IMR-90 (cell line): ENCODE results near the gene ADPGK. TPM values are rescaled to one million over a fixed set of nuclear protein-coding genes. Genes with fewer than 3 reads are reported as not detected.

Experiments used
- ATAC-seq: fragments of 200-7000 bp; cut with Tn5 transposase; 2 replicates; pipeline ENCODE4 v1.9.1; 2020; ENCODE audit warnings: low read depth, mild to moderate bottlenecking, moderate library complexity
- BruUV-seq: library from RNA; stranded (reverse); fragments of 400-500 nt; replicated peaks from 2 replicates; lab custom pipeline; 2021; lab: Mats Ljungman, UMichigan
- CTCF ChIA-PET: fragments of 300-600 bp; formaldehyde crosslinking; extraction: SDS; loops from one replicate; lab custom pipeline; 2021; ENCODE audit warnings: antibody characterized with exemption; lab: Yijun Ruan, JAX
- POLR2A ChIA-PET: fragments of 300-600 bp; sonication (Branson Sonifier 250); formaldehyde crosslinking; loops from one replicate; lab custom pipeline; 2022; ENCODE audit warnings: antibody characterized with exemption; ENCODE audit not compliant: unreplicated experiment; lab: Charles Lee
- DNase-seq: peaks from one replicate; pipeline ENCODE4 v3.0.0; 2013
- H2AFZ ChIP-seq: replicated peaks from 2 replicates; pipeline ENCODE3; 2013; ENCODE audit warnings: low read length, mild to moderate bottlenecking; ENCODE audit not compliant: poor library complexity
- H2AK5ac ChIP-seq: 2 replicates; pipeline ENCODE4 v1.6.1; 2013; ENCODE audit warnings: low read depth, low read length, inconsistent platforms
- H2AK9ac ChIP-seq: replicated peaks from 2 replicates; pipeline ENCODE3; 2013; ENCODE audit warnings: mild to moderate bottlenecking, low read depth, low read length, moderate library complexity; ENCODE audit not compliant: poor library complexity
- H2BK120ac ChIP-seq: 2 replicates; pipeline ENCODE4 v1.6.1; 2013; ENCODE audit warnings: low read depth, low read length, inconsistent platforms
- H2BK15ac ChIP-seq: 3 replicates; pipeline ENCODE4 v1.6.1; 2013; ENCODE audit warnings: low read depth, low read length, inconsistent platforms
- H2BK20ac ChIP-seq: 2 replicates; pipeline ENCODE4 v1.6.1; 2013; ENCODE audit warnings: low read depth, mild to moderate bottlenecking, inconsistent platforms, low read length, moderate library complexity
- H2BK5ac ChIP-seq: 2 replicates; pipeline ENCODE4 v1.6.1; 2013; ENCODE audit warnings: mild to moderate bottlenecking, low read depth, low read length, inconsistent platforms; ENCODE audit not compliant: poor library complexity, severe bottlenecking
- H3K14ac ChIP-seq: replicated peaks from 2 replicates; pipeline ENCODE4 v1.6.1; 2013; ENCODE audit warnings: low read depth, low read length, inconsistent platforms
- H3K18ac ChIP-seq: 2 replicates; pipeline ENCODE4 v1.6.1; 2013; ENCODE audit warnings: low read depth, low read length, control low read depth
- H3K23ac ChIP-seq: 2 replicates; pipeline ENCODE4 v1.6.1; 2013; ENCODE audit warnings: low read depth, low read length, inconsistent platforms
- H3K27ac ChIP-seq: 2 replicates; pipeline ENCODE4 v1.5.1; 2013; ENCODE audit warnings: mild to moderate bottlenecking, control low read depth, low read length; ENCODE audit not compliant: insufficient read depth
- H3K27me3 ChIP-seq: 2 replicates; pipeline ENCODE4 v1.6.1; 2013; ENCODE audit warnings: low read length; ENCODE audit not compliant: control insufficient read depth, insufficient read depth
- H3K36me3 ChIP-seq: 2 replicates; pipeline ENCODE4 v1.6.1; 2013; ENCODE audit warnings: low read length, mixed read lengths; ENCODE audit not compliant: control insufficient read depth, insufficient read depth
- H3K4ac ChIP-seq: 2 replicates; pipeline ENCODE4 v1.6.1; 2013; ENCODE audit warnings: low read depth, low read length, inconsistent platforms
- H3K4me1 ChIP-seq: 2 replicates; pipeline ENCODE4 v1.6.1; 2013; ENCODE audit warnings: low read length, mixed read lengths; ENCODE audit not compliant: control insufficient read depth, insufficient read depth
- H3K4me2 ChIP-seq: 2 replicates; pipeline ENCODE4 v1.6.1; 2013; ENCODE audit warnings: low read depth, mild to moderate bottlenecking, control low read depth, low read length, moderate library complexity
- H3K4me3 ChIP-seq: 2 replicates; pipeline ENCODE4 v1.5.1; 2013; ENCODE audit warnings: low read depth, mild to moderate bottlenecking, control low read depth, low read length, moderate library complexity; ENCODE audit not compliant: insufficient read depth
- H3K56ac ChIP-seq: 2 replicates; pipeline ENCODE4 v1.6.1; 2013; ENCODE audit warnings: low read length, inconsistent platforms; ENCODE audit not compliant: insufficient read depth; ENCODE audit errors: extremely low read depth
- H3K79me1 ChIP-seq, 2 experiments: 2 replicates each; pipeline ENCODE4 v1.6.1; 2013; ENCODE audit warnings: low read length in 2 of 2, inconsistent platforms in 1 of 2, low read depth in 1 of 2
- H3K9ac ChIP-seq: 2 replicates; pipeline ENCODE4 v1.6.1; 2013; ENCODE audit warnings: low read depth, low read length, control low read depth
- H3K9me1 ChIP-seq: 2 replicates; pipeline ENCODE4 v1.6.1; 2013; ENCODE audit warnings: low read length, inconsistent platforms; ENCODE audit not compliant: insufficient read depth
- H3K9me3 ChIP-seq: 2 replicates; pipeline ENCODE4 v1.6.1; 2013; ENCODE audit warnings: low read length; ENCODE audit not compliant: control insufficient read depth, insufficient read depth
- H4K20me1 ChIP-seq: 2 replicates; pipeline ENCODE4 v1.6.1; 2013; ENCODE audit warnings: low read length, inconsistent platforms; ENCODE audit not compliant: insufficient read depth
- H4K5ac ChIP-seq: 2 replicates; pipeline ENCODE4 v1.6.1; 2013; ENCODE audit warnings: mild to moderate bottlenecking, low read depth, low read length, control low read depth
- H4K8ac ChIP-seq, 2 experiments: 2 replicates each; pipeline ENCODE4 v1.6.1; 2013; ENCODE audit warnings: low read depth in 2 of 2, low read length in 2 of 2, control low read depth in 1 of 2, inconsistent platforms in 1 of 2
- H4K91ac ChIP-seq: 2 replicates; pipeline ENCODE4 v1.6.1; 2013; ENCODE audit warnings: low read depth, low read length, inconsistent platforms; ENCODE audit not compliant: insufficient read depth
- BHLHE40 ChIP-seq: fragments of 150-350 bp; IDR thresholded peaks from 2 replicates; pipeline ENCODE4 v1.6.1; 2016; ENCODE audit warnings: mild to moderate bottlenecking, low read depth, low read length
- CEBPB ChIP-seq: IDR thresholded peaks from 2 replicates; pipeline ENCODE4 v1.6.1; 2012; ENCODE audit warnings: low read depth, low read length, improper control_type of control experiment
- ELK1 ChIP-seq: fragments of 150-350 bp; IDR thresholded peaks from 2 replicates; pipeline ENCODE4 v1.6.1; 2016; ENCODE audit warnings: low read depth, mild to moderate bottlenecking, low read length, moderate library complexity, borderline replicate concordance
- MAZ ChIP-seq: IDR thresholded peaks from 2 replicates; pipeline ENCODE4 v1.6.1; 2012; ENCODE audit warnings: low read depth, mild to moderate bottlenecking, low read length, improper control_type of control experiment, moderate library complexity, borderline replicate concordance
- POLR2A ChIP-seq: IDR thresholded peaks from 2 replicates; pipeline ENCODE4 v1.6.1; 2012; ENCODE audit warnings: mild to moderate bottlenecking, low read depth, low read length
- WGBS, 2 experiments: methylation state at CpG; one replicate each; pipeline versions ENCODE4 v1.1.5 to v1.1.7; 2013; ENCODE audit warnings: missing lambda C conversion rate in 2 of 2; ENCODE audit not compliant: insufficient read length in 1 of 2; ENCODE audit errors: extremely low coverage in 2 of 2; 5-methylcytosine and 5-hydroxymethylcytosine counted together
- dilution Hi-C: fragments of 300-500 bp; cut with HindIII; formaldehyde crosslinking; loops from one replicate; pipeline ENCODE4 v1.14.3; 2018; ENCODE audit warnings: low sequenced_read_pairs; ENCODE audit not compliant: unreplicated experiment
- in situ Hi-C: fragments of 300-500 bp; cut with MboI; formaldehyde crosslinking; loops from 3 replicates; pipeline ENCODE4 v1.14.3; 2019; ENCODE audit warnings: low sequenced_read_pairs, inconsistent platforms, mixed read lengths
- intact Hi-C: fragments of 100-400 bp; cut with micrococcal nuclease; formaldehyde crosslinking; loops from 2 replicates; pipeline ENCODE4 v1.10.0; 2022
- polyA plus RNA-seq, 3 experiments: library from polyadenylated mRNA; depleted of rRNA; stranded (reverse); fragments of >200 nt; gene quantifications; 2 replicates each; pipeline ENCODE4 v1.2.3, GENCODE V29; 2012; ENCODE audit warnings: low replicate concordance in 1 of 3
- total RNA-seq: library from RNA; depleted of rRNA; stranded (reverse); fragments of >200 nt; gene quantifications from 2 replicates; pipeline ENCODE4 v1.2.3, GENCODE V29; 2012

Gene ADPGK
- total and polyA plus RNA-seq, 2 of the 4 experiments (the other 2 are of a cell fraction), result 53.2 to 62.8 TPM

- WGBS, 2 experiments, result no CpG with 5 or more reads among the region's 2 CpGs
- no peak overlapping the region for H2AK9ac ChIP-seq
- no peaks in the 10 kb centered on the region for H3K9me3 ChIP-seq
- no peak overlapping the region for H3K4ac ChIP-seq
- no peak for DNase-seq
- ATAC-seq, result no peak
- peaks cover 5% of the 10 kb centered on the region; the same call in 1 of the 2 replicates for H4K20me1 ChIP-seq
- H3K23ac ChIP-seq, result no peak overlapping the region
- H3K36me3 ChIP-seq, result peaks cover 29% of the 10 kb centered on the region
- ChIA-PET CTCF (interaction anchor here (0.6 to 1.0 kb wide), 4 partner anchors 18 to 79 kb away, joined by 3 to 4 read pairs (median 3); no protein-coding TSS in a partner anchor), POLR2A (no interaction called here)
- H3K27ac ChIP-seq, result no peak overlapping the region
- H2BK5ac ChIP-seq, result no peak overlapping the region
- H4K8ac ChIP-seq, result no peak overlapping the region
- no TSS peak for BruUV-seq
- no peak overlapping the region for H3K56ac ChIP-seq
- no peak overlapping the region for H3K9ac ChIP-seq
- no peak overlapping the region for H3K4me3 ChIP-seq
- no peak overlapping the region for H2AFZ ChIP-seq
- dilution Hi-C loops (no loop called here), intact Hi-C loops (no loop called here), in situ Hi-C loops (no loop called here)
- no peak overlapping the region for H2BK120ac ChIP-seq
- H2BK15ac ChIP-seq, result no peak overlapping the region
- H3K79me1 ChIP-seq, result 0 out of 4 replicates have a peak, but pooled peaks cover 4 to 5% of the 10 kb centered on the region in 2 experiments
- H3K27me3 ChIP-seq, result no peaks in the 10 kb centered on the region
- H2BK20ac ChIP-seq, result no peak overlapping the region
- TF ChIP-seq MAZ (no peak), CEBPB (no peak), POLR2A (no peak), ELK1 (no peak), BHLHE40 (no peak)
- no peak overlapping the region for H3K18ac ChIP-seq
- no peak overlapping the region for H4K91ac ChIP-seq
- no peak overlapping the region for H4K5ac ChIP-seq
- no peak overlapping the region for H3K4me2 ChIP-seq
- H3K14ac ChIP-seq, result no peak overlapping the region
- 0 out of 2 replicates have a peak, but pooled peaks cover 5% of the 10 kb centered on the region for H3K9me1 ChIP-seq
- no peaks in the 10 kb centered on the region for H3K4me1 ChIP-seq
- H2AK5ac ChIP-seq, result no peak overlapping the region
These were observed 33.9 kb downstream of the ADPGK start for GRCh38 chr15:72749700-72750099.
